IMR-90 (cell line): ENCODE measurements around the gene NAB1. TPM values are rescaled to one million over a fixed set of nuclear protein-coding genes. Genes with fewer than 3 reads are reported as not detected.

Experiments
- ATAC-seq: fragments of 200-7000 bp; cut with Tn5 transposase; 2 replicates; pipeline ENCODE4 v1.9.1; 2020; ENCODE audit warnings: low read depth, mild to moderate bottlenecking, moderate library complexity
- BruUV-seq: library from RNA; stranded (reverse); fragments of 400-500 nt; replicated peaks from 2 replicates; lab custom pipeline; 2021; lab: Mats Ljungman, UMichigan
- CTCF ChIA-PET: fragments of 300-600 bp; formaldehyde crosslinking; extraction: SDS; loops from one replicate; lab custom pipeline; 2021; ENCODE audit warnings: antibody characterized with exemption; lab: Yijun Ruan, JAX
- POLR2A ChIA-PET: fragments of 300-600 bp; sonication (Branson Sonifier 250); formaldehyde crosslinking; loops from one replicate; lab custom pipeline; 2022; ENCODE audit warnings: antibody characterized with exemption; ENCODE audit not compliant: unreplicated experiment; lab: Charles Lee
- DNase-seq: peaks from one replicate; pipeline ENCODE4 v3.0.0; 2013
- H2AFZ ChIP-seq: replicated peaks from 2 replicates; pipeline ENCODE3; 2013; ENCODE audit warnings: low read length, mild to moderate bottlenecking; ENCODE audit not compliant: poor library complexity
- H2AK5ac ChIP-seq: 2 replicates; pipeline ENCODE4 v1.6.1; 2013; ENCODE audit warnings: low read depth, low read length, inconsistent platforms
- H2AK9ac ChIP-seq: replicated peaks from 2 replicates; pipeline ENCODE3; 2013; ENCODE audit warnings: mild to moderate bottlenecking, low read depth, low read length, moderate library complexity; ENCODE audit not compliant: poor library complexity
- H2BK120ac ChIP-seq: 2 replicates; pipeline ENCODE4 v1.6.1; 2013; ENCODE audit warnings: low read depth, low read length, inconsistent platforms
- H2BK15ac ChIP-seq: 3 replicates; pipeline ENCODE4 v1.6.1; 2013; ENCODE audit warnings: low read depth, low read length, inconsistent platforms
- H2BK20ac ChIP-seq: 2 replicates; pipeline ENCODE4 v1.6.1; 2013; ENCODE audit warnings: low read depth, mild to moderate bottlenecking, inconsistent platforms, low read length, moderate library complexity
- H2BK5ac ChIP-seq: 2 replicates; pipeline ENCODE4 v1.6.1; 2013; ENCODE audit warnings: mild to moderate bottlenecking, low read depth, low read length, inconsistent platforms; ENCODE audit not compliant: poor library complexity, severe bottlenecking
- H3K14ac ChIP-seq: replicated peaks from 2 replicates; pipeline ENCODE4 v1.6.1; 2013; ENCODE audit warnings: low read depth, low read length, inconsistent platforms
- H3K18ac ChIP-seq: 2 replicates; pipeline ENCODE4 v1.6.1; 2013; ENCODE audit warnings: low read depth, low read length, control low read depth
- H3K23ac ChIP-seq: 2 replicates; pipeline ENCODE4 v1.6.1; 2013; ENCODE audit warnings: low read depth, low read length, inconsistent platforms
- H3K27ac ChIP-seq: 2 replicates; pipeline ENCODE4 v1.5.1; 2013; ENCODE audit warnings: mild to moderate bottlenecking, control low read depth, low read length; ENCODE audit not compliant: insufficient read depth
- H3K27me3 ChIP-seq: 2 replicates; pipeline ENCODE4 v1.6.1; 2013; ENCODE audit warnings: low read length; ENCODE audit not compliant: control insufficient read depth, insufficient read depth
- H3K36me3 ChIP-seq: 2 replicates; pipeline ENCODE4 v1.6.1; 2013; ENCODE audit warnings: low read length, mixed read lengths; ENCODE audit not compliant: control insufficient read depth, insufficient read depth
- H3K4ac ChIP-seq: 2 replicates; pipeline ENCODE4 v1.6.1; 2013; ENCODE audit warnings: low read depth, low read length, inconsistent platforms
- H3K4me1 ChIP-seq: 2 replicates; pipeline ENCODE4 v1.6.1; 2013; ENCODE audit warnings: low read length, mixed read lengths; ENCODE audit not compliant: control insufficient read depth, insufficient read depth
- H3K4me2 ChIP-seq: 2 replicates; pipeline ENCODE4 v1.6.1; 2013; ENCODE audit warnings: low read depth, mild to moderate bottlenecking, control low read depth, low read length, moderate library complexity
- H3K4me3 ChIP-seq: 2 replicates; pipeline ENCODE4 v1.5.1; 2013; ENCODE audit warnings: low read depth, mild to moderate bottlenecking, control low read depth, low read length, moderate library complexity; ENCODE audit not compliant: insufficient read depth
- H3K56ac ChIP-seq: 2 replicates; pipeline ENCODE4 v1.6.1; 2013; ENCODE audit warnings: low read length, inconsistent platforms; ENCODE audit not compliant: insufficient read depth; ENCODE audit errors: extremely low read depth
- H3K79me1 ChIP-seq, 2 experiments: 2 replicates each; pipeline ENCODE4 v1.6.1; 2013; ENCODE audit warnings: low read length in 2 of 2, inconsistent platforms in 1 of 2, low read depth in 1 of 2
- H3K9ac ChIP-seq: 2 replicates; pipeline ENCODE4 v1.6.1; 2013; ENCODE audit warnings: low read depth, low read length, control low read depth
- H3K9me1 ChIP-seq: 2 replicates; pipeline ENCODE4 v1.6.1; 2013; ENCODE audit warnings: low read length, inconsistent platforms; ENCODE audit not compliant: insufficient read depth
- H3K9me3 ChIP-seq: 2 replicates; pipeline ENCODE4 v1.6.1; 2013; ENCODE audit warnings: low read length; ENCODE audit not compliant: control insufficient read depth, insufficient read depth
- H4K20me1 ChIP-seq: 2 replicates; pipeline ENCODE4 v1.6.1; 2013; ENCODE audit warnings: low read length, inconsistent platforms; ENCODE audit not compliant: insufficient read depth
- H4K5ac ChIP-seq: 2 replicates; pipeline ENCODE4 v1.6.1; 2013; ENCODE audit warnings: mild to moderate bottlenecking, low read depth, low read length, control low read depth
- H4K8ac ChIP-seq, 2 experiments: 2 replicates each; pipeline ENCODE4 v1.6.1; 2013; ENCODE audit warnings: low read depth in 2 of 2, low read length in 2 of 2, control low read depth in 1 of 2, inconsistent platforms in 1 of 2
- H4K91ac ChIP-seq: 2 replicates; pipeline ENCODE4 v1.6.1; 2013; ENCODE audit warnings: low read depth, low read length, inconsistent platforms; ENCODE audit not compliant: insufficient read depth
- BHLHE40 ChIP-seq: fragments of 150-350 bp; IDR thresholded peaks from 2 replicates; pipeline ENCODE4 v1.6.1; 2016; ENCODE audit warnings: mild to moderate bottlenecking, low read depth, low read length
- CEBPB ChIP-seq: IDR thresholded peaks from 2 replicates; pipeline ENCODE4 v1.6.1; 2012; ENCODE audit warnings: low read depth, low read length, improper control_type of control experiment
- CHD1 ChIP-seq: IDR thresholded peaks from 2 replicates; pipeline ENCODE4 v1.6.1; 2012; ENCODE audit warnings: low read depth, low read length, improper control_type of control experiment
- ELK1 ChIP-seq: fragments of 150-350 bp; IDR thresholded peaks from 2 replicates; pipeline ENCODE4 v1.6.1; 2016; ENCODE audit warnings: low read depth, mild to moderate bottlenecking, low read length, moderate library complexity, borderline replicate concordance
- FOS ChIP-seq: fragments of 150-350 bp; IDR thresholded peaks from 2 replicates; pipeline ENCODE4 v1.6.1; 2016; ENCODE audit warnings: low read depth, low read length
- MAFK ChIP-seq: IDR thresholded peaks from 2 replicates; pipeline ENCODE4 v1.6.1; 2012; ENCODE audit warnings: low read depth, low read length, improper control_type of control experiment
- MAZ ChIP-seq: IDR thresholded peaks from 2 replicates; pipeline ENCODE4 v1.6.1; 2012; ENCODE audit warnings: low read depth, mild to moderate bottlenecking, low read length, improper control_type of control experiment, moderate library complexity, borderline replicate concordance
- MXI1 ChIP-seq: IDR thresholded peaks from 2 replicates; pipeline ENCODE4 v1.6.1; 2012; ENCODE audit warnings: low read depth, mild to moderate bottlenecking, low read length, moderate library complexity, borderline replicate concordance
- NFE2L2 ChIP-seq: fragments of 150-350 bp; IDR thresholded peaks from 2 replicates; pipeline ENCODE4 v1.6.1; 2016; ENCODE audit warnings: low read depth, mild to moderate bottlenecking, low read length
- POLR2A ChIP-seq: IDR thresholded peaks from 2 replicates; pipeline ENCODE4 v1.6.1; 2012; ENCODE audit warnings: mild to moderate bottlenecking, low read depth, low read length
- RAD21 ChIP-seq: IDR thresholded peaks from 2 replicates; pipeline ENCODE4 v1.6.1; 2012; ENCODE audit warnings: low read length, improper control_type of control experiment
- RCOR1 ChIP-seq: IDR thresholded peaks from 2 replicates; pipeline ENCODE4 v1.6.1; 2012; ENCODE audit warnings: mild to moderate bottlenecking, low read length, improper control_type of control experiment; ENCODE audit not compliant: insufficient replicate concordance
- RFX5 ChIP-seq: IDR thresholded peaks from 2 replicates; pipeline ENCODE4 v1.8.0; 2012; ENCODE audit warnings: low read depth, mild to moderate bottlenecking, low read length, moderate library complexity
- SMC3 ChIP-seq: fragments of 150-350 bp; IDR thresholded peaks from 2 replicates; pipeline ENCODE4 v1.6.1; 2016; ENCODE audit warnings: low read depth, mild to moderate bottlenecking, antibody characterized with exemption, low read length, moderate library complexity
- WGBS, 2 experiments: methylation state at CpG; one replicate each; pipeline versions ENCODE4 v1.1.5 to v1.1.7; 2013; ENCODE audit warnings: missing lambda C conversion rate in 2 of 2; ENCODE audit not compliant: insufficient read length in 1 of 2; ENCODE audit errors: extremely low coverage in 2 of 2; 5-methylcytosine and 5-hydroxymethylcytosine counted together
- dilution Hi-C: fragments of 300-500 bp; cut with HindIII; formaldehyde crosslinking; loops from one replicate; pipeline ENCODE4 v1.14.3; 2018; ENCODE audit warnings: low sequenced_read_pairs; ENCODE audit not compliant: unreplicated experiment
- in situ Hi-C: fragments of 300-500 bp; cut with MboI; formaldehyde crosslinking; loops from 3 replicates; pipeline ENCODE4 v1.14.3; 2019; ENCODE audit warnings: low sequenced_read_pairs, inconsistent platforms, mixed read lengths
- intact Hi-C: fragments of 100-400 bp; cut with micrococcal nuclease; formaldehyde crosslinking; loops from 2 replicates; pipeline ENCODE4 v1.10.0; 2022
- polyA plus RNA-seq, 3 experiments: library from polyadenylated mRNA; depleted of rRNA; stranded (reverse); fragments of >200 nt; gene quantifications; 2 replicates each; pipeline ENCODE4 v1.2.3, GENCODE V29; 2012; ENCODE audit warnings: low replicate concordance in 1 of 3
- total RNA-seq: library from RNA; depleted of rRNA; stranded (reverse); fragments of >200 nt; gene quantifications from 2 replicates; pipeline ENCODE4 v1.2.3, GENCODE V29; 2012
- TF ChIP-seq, protein P1 (sequence below): conservative IDR thresholded peaks from 2 replicates; pipeline ENCODE4 v1.5.1; 2012; ENCODE audit warnings: mild to moderate bottlenecking, low read depth, low read length, improper control_type of control experiment
- TF ChIP-seq, protein P2 (sequence below): fragments of 150-350 bp; IDR thresholded peaks from 2 replicates; pipeline ENCODE4 v1.6.1; 2017; ENCODE audit warnings: mild to moderate bottlenecking, antibody characterized with exemption, low read length, low read depth

NAB1 gene
- total and polyA plus RNA-seq, 2 of the 4 experiments (the other 2 are of a cell fraction): 11.9 to 31.2 TPM

DNA sequence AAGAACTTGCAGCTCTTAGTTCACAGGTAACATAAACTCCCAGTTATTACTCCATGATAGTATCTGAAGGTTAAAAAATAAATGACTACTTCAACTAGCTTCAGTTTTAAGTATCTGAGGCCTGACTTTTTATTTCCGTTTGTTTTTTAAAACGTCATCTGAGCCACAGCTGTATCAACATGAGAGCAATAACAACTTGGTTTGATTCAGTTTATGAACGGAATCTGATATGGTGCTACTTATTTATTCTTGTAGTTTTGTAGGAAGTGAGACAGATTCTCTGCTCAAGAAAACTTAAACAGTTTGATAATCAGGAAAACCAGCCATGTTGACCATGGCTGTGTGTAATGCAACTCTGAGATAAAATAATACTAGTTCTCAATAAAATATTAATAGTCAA is 34.9 kb downstream of the NAB1 start:
- intact Hi-C loops: no loop called here
- CTCF ChIA-PET: interaction anchor here (0.5 kb wide), 1 partner anchor 14 kb away, joined by 3 read pairs; no protein-coding TSS in a partner anchor

More for the DNA sequence above, 34.9 kb downstream of the NAB1 start:
- H2AK9ac ChIP-seq: no peak overlapping the region
- no peak overlapping the region for H2AK5ac ChIP-seq
- peak; percentile 70 for ATAC-seq
- no peak overlapping the region for H2BK15ac ChIP-seq
- no peak overlapping the region for H3K56ac ChIP-seq
- no peaks in the 10 kb centered on the region for H4K20me1 ChIP-seq
- H4K5ac ChIP-seq: no peak overlapping the region
- no peak overlapping the region for H3K9ac ChIP-seq
- no peak overlapping the region for H3K18ac ChIP-seq
- no peak overlapping the region for H3K14ac ChIP-seq
- H3K4me2 ChIP-seq: peak overlapping the region; percentile 56; the same call in 1 of the 2 replicates
- no peak overlapping the region for H3K4ac ChIP-seq
- in situ Hi-C loops (no loop called here), dilution Hi-C loops (no loop called here)
- no peak overlapping the region for H3K23ac ChIP-seq
- POLR2A ChIA-PET: no interaction called here
- H3K4me1 ChIP-seq: peaks cover 2% of the 10 kb centered on the region; the same call in 1 of the 2 replicates
- peaks cover 8 to 19% of the 10 kb centered on the region in 2 experiments; a peak in 3 of 4 replicates for H3K79me1 ChIP-seq
- H2BK20ac ChIP-seq: no peak overlapping the region
- no peak overlapping the region for H2BK5ac ChIP-seq
- H2AFZ ChIP-seq: no peak overlapping the region
- H3K4me3 ChIP-seq: no peak overlapping the region
- H4K91ac ChIP-seq: no peak overlapping the region
- no peak overlapping the region for H3K27ac ChIP-seq
- DNase-seq: peak; percentile 87
- no peaks in the 10 kb centered on the region for H3K27me3 ChIP-seq
- no TSS peak for BruUV-seq
- H2BK120ac ChIP-seq: no peak overlapping the region
- no peak overlapping the region for H4K8ac ChIP-seq
- H3K9me3 ChIP-seq: no peaks in the 10 kb centered on the region
- peaks cover 11% of the 10 kb centered on the region for H3K36me3 ChIP-seq
- WGBS, 2 experiments: no CpG with 5 or more reads among the region's 3 CpGs
- peaks cover 7% of the 10 kb centered on the region; the same call in 1 of the 2 replicates for H3K9me1 ChIP-seq
- no peak for TF ChIP-seq RAD21
- no peak for TF ChIP-seq CEBPB
- no peak for TF ChIP-seq NFE2L2
- TF ChIP-seq RFX5: no peak
- TF ChIP-seq, protein P1, sequence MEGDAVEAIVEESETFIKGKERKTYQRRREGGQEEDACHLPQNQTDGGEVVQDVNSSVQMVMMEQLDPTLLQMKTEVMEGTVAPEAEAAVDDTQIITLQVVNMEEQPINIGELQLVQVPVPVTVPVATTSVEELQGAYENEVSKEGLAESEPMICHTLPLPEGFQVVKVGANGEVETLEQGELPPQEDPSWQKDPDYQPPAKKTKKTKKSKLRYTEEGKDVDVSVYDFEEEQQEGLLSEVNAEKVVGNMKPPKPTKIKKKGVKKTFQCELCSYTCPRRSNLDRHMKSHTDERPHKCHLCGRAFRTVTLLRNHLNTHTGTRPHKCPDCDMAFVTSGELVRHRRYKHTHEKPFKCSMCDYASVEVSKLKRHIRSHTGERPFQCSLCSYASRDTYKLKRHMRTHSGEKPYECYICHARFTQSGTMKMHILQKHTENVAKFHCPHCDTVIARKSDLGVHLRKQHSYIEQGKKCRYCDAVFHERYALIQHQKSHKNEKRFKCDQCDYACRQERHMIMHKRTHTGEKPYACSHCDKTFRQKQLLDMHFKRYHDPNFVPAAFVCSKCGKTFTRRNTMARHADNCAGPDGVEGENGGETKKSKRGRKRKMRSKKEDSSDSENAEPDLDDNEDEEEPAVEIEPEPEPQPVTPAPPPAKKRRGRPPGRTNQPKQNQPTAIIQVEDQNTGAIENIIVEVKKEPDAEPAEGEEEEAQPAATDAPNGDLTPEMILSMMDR: no peak
- TF ChIP-seq MAFK: no peak
- no peak for TF ChIP-seq FOS
- TF ChIP-seq ELK1: no peak
- TF ChIP-seq BHLHE40: no peak
- no peak for TF ChIP-seq RCOR1
- no peak for TF ChIP-seq MXI1
- no peak for TF ChIP-seq SMC3
- TF ChIP-seq, protein P2, sequence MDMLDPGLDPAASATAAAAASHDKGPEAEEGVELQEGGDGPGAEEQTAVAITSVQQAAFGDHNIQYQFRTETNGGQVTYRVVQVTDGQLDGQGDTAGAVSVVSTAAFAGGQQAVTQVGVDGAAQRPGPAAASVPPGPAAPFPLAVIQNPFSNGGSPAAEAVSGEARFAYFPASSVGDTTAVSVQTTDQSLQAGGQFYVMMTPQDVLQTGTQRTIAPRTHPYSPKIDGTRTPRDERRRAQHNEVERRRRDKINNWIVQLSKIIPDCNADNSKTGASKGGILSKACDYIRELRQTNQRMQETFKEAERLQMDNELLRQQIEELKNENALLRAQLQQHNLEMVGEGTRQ: no peak
- TF ChIP-seq CHD1: no peak
- TF ChIP-seq MAZ: no peak
- TF ChIP-seq POLR2A: no peak
